Stromal cell of bone marrow (primary cell): ENCODE measurements around the gene OR2A14.
"Not testable (repeated sequence)": the region's sequence is repeated elsewhere in the genome, so short reads cannot be mapped to it uniquely, and the experiment has no call there.

Experiments used
- DNase-seq: peaks from one replicate; pipeline ENCODE4 v3.0.0-alpha.2; 2012; ENCODE audit warnings: low read depth

The OR2A14 gene

DNA sequence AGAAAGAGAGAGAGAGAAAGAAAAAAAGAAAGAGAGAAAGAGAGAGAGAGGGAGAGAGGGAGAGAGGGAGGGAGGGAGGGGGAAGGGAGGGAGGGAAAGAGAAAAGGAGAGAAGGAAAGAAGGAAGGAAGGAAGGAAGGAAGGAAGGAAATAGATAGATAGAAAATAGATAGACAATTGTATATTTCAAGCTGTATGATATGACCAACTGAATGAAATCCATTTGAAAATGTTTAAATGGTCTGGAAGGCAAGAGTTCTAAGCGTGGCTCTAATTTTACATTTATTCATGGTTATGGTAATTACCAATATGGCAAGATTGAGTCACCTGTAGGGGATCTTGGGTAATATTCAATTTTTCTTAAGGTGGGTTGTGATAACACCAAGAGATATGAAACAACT lies 35.9 kb downstream of the OR2A14 start:
- no peak for DNase-seq

DNA sequence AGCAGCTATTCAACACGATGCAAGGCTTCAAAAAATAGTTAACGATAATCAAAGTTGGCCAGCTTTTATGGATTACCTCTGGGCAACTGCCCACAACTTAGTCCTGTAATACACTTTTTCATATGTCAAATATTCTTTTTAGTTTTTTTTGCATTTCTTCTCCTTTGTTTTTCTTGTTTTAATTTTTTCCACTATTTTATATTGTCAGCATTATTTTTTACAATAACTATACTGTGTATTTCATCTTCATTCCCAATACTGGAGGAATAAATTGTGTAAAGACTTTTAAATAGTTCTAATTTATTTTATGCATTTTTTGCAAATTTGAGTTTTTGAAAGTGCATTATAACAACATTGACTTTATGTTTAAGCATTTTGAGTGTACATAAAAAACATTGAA lies 41.8 kb downstream of the OR2A14 start:
- no peak for DNase-seq

DNA sequence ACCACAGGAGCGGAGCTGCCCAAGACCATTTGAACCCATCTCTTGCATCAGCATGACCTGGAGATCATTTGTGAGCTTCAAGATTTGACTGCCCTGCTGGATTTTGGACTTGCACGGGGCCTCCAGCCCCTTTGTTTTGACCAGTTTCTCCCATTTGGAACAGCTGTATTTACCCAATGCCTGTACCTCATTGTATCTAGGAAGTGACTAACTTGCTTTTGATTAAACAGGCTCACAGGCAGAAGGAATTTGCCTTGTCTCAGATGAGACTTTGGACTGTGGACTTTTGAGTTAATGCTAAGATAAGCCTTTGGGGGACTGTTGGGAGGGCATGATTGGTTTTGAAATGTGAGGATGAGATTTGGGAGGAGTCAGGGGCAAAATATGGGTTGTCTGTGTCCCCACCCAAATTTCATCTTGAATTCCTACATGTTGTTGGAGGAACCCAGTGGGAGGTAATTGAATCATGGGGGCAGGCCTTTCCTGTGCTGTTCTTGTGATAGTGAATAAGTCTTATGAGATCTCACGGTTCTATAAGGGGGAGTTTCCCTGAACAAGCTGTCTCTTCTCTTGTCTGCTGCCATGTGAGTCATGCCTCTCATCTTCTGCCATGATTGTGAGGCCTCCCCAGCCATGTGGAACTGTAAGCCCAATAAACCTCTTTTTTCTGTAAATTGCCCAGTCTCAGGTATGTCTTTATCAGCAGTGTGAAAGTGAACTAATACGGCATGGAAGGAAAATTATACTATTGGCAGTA lies 48.8 kb downstream of the OR2A14 start:
- not testable (repeated sequence) for DNase-seq

DNA sequence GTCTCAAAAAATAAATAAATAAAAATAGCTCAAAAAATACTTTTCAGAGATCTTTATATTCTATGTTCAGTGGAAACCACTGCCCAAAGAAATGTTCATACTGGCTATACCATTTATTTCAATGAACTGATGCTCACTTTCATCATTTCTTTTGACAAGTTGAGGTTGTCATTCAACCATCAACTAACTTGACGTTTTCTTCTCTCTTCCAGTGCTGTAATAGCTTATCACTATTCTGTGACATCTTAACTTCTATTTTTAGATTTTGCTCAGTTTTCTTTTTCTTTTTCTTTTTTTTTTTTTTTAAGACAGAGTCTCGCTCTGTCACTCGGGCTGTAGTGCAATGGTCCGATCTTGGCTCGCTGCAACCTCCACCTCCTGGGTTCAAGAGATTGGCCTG lies 51.6 kb downstream of the OR2A14 start:
- DNase-seq: no peak

DNA sequence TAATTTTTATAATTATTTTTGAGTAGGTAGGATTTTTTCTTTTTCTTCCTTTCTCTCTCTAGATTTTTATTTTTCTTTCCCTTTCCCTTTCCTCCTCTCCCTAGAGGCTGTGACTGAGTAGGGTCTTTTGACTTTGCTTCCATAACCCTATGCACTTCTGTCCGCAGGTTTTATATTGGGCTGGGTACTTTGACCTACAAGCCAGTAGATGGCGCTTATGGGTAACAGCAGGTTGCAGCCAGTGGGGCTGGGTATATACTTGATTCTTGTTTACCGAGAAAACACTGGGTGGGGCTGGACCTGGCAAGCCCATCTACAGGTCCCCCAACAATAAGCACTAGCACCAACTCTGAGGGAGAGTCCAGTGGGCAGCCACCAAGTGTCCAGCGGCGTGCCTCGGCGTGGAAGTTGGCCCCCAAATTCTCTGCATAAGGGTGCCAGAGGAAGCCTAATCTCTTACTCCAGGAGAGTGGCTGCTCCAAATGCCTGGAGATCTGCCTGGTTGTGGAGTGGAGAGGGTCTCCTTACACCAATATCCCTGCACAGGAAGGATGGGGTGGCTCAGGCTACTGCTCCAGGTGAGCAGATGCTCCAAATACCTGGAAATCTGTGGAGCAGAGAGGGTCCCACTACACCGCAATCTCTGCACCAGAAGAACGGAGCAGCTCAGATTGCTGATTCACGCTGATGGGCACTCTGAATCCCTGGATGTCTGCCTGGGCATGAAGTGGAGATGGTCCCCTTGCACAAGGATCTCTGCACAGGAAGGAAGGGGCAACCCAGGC lies 55.6 kb downstream of the OR2A14 start:
- not testable (repeated sequence) for DNase-seq

DNA sequence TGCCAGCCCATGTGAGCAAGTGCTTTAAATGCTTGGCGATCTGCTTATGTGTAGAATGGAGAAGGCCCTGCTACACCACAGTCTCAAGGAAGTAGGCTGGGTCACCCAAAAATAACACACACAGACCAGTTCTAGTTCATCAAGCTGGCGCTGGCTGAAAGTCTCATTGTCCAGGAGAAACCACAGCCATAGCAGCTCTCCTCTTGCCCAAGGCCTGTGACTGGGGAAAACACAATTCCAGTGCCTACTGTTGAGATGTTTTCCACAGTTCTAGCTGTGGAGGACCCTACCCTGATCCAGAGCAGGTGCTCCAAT lies 56.1 kb downstream of the OR2A14 start:
- not testable (repeated sequence) for DNase-seq
